WTC11 (cell line): ENCODE results near the gene CTSO. TPM values are rescaled to one million over a fixed set of nuclear protein-coding genes. Genes with fewer than 3 reads are reported as not detected.

ENCODE experiments used
- ATAC-seq: fragments of 200-7000 bp; cut with Tn5 transposase; 2 replicates; pipeline ENCODE4 v1.10.0; 2021; ENCODE audit warnings: mild to moderate bottlenecking, moderate library complexity
- CTCF ChIA-PET: fragments of 300-600 bp; sonication (Branson Sonifier 250); formaldehyde crosslinking; loops from one replicate; lab custom pipeline; 2021; ENCODE audit warnings: antibody characterized with exemption; lab: Charles Lee
- POLR2A ChIA-PET: fragments of 350-600 bp; sonication (Branson Sonifier 250); formaldehyde crosslinking; loops from one replicate; lab custom pipeline; 2021; ENCODE audit warnings: antibody characterized with exemption; lab: Charles Lee
- DNase-seq: peaks from one replicate; pipeline ENCODE4 v3.0.0; 2021; ENCODE audit warnings: low spot score
- H3K27ac Mint-ChIP-seq: 2 replicates; pipeline ENCODE4 v1.8.0; 2021; ENCODE audit warnings: mixed read lengths
- H3K27me3 Mint-ChIP-seq: 2 replicates; pipeline ENCODE4 v1.8.0; 2021; ENCODE audit warnings: low read depth, mild to moderate bottlenecking, moderate library complexity, mixed read lengths
- H3K36me3 Mint-ChIP-seq: 2 replicates; pipeline ENCODE4 v1.8.0; 2021; ENCODE audit warnings: mixed read lengths
- H3K4me1 Mint-ChIP-seq: 2 replicates; pipeline ENCODE4 v1.8.0; 2022; ENCODE audit warnings: mixed read lengths
- H3K4me3 Mint-ChIP-seq: 2 replicates; pipeline ENCODE4 v1.8.0; 2021; ENCODE audit warnings: mild to moderate bottlenecking, moderate library complexity, mixed read lengths
- H3K9me3 Mint-ChIP-seq: 2 replicates; pipeline ENCODE4 v1.8.0; 2021; ENCODE audit warnings: mixed read lengths
- ATF1 ChIP-seq: sonication (generic); formaldehyde crosslinking; IDR thresholded peaks from 2 replicates; pipeline ENCODE4 v1.8.1; 2023; ENCODE audit warnings: mild to moderate bottlenecking, moderate library complexity, missing genetic modification reagents
- CBFB ChIP-seq: sonication (generic); formaldehyde crosslinking; IDR thresholded peaks from 2 replicates; pipeline ENCODE4 v1.8.1; 2022; ENCODE audit warnings: mild to moderate bottlenecking, low read depth, missing genetic modification reagents
- CDX4 ChIP-seq: fragments of 250-450 bp; sonication (Bioruptor Pico); IDR thresholded peaks from 2 replicates; pipeline ENCODE4 v1.9.0; 2021; ENCODE audit warnings: moderate library complexity, mild to moderate bottlenecking, inconsistent platforms, borderline replicate concordance
- CREM ChIP-seq: sonication (generic); formaldehyde crosslinking; IDR thresholded peaks from 2 replicates; pipeline ENCODE4 v1.8.1; 2022; ENCODE audit warnings: mild to moderate bottlenecking, missing genetic modification reagents, moderate library complexity
- ELF4 ChIP-seq: sonication (generic); formaldehyde crosslinking; IDR thresholded peaks from 2 replicates; pipeline ENCODE4 v1.8.1; 2022; ENCODE audit warnings: low read depth, mild to moderate bottlenecking, moderate library complexity, missing genetic modification reagents
- FOXJ3 ChIP-seq: sonication (generic); formaldehyde crosslinking; IDR thresholded peaks from 2 replicates; pipeline ENCODE4 v1.9.0; 2021; ENCODE audit warnings: missing genetic modification reagents, mild to moderate bottlenecking, borderline replicate concordance
- FOXP1 ChIP-seq: sonication (generic); formaldehyde crosslinking; IDR thresholded peaks from 2 replicates; pipeline ENCODE4 v1.8.0; 2022; ENCODE audit warnings: missing genetic modification reagents, mild to moderate bottlenecking, moderate library complexity, borderline replicate concordance
- HMGXB4 ChIP-seq: sonication (generic); formaldehyde crosslinking; IDR thresholded peaks from 2 replicates; pipeline ENCODE4 v1.8.1; 2023; ENCODE audit warnings: mild to moderate bottlenecking, moderate library complexity, missing genetic modification reagents
- IRF1 ChIP-seq: sonication (generic); formaldehyde crosslinking; IDR thresholded peaks from 2 replicates; pipeline ENCODE4 v1.8.0; 2023; ENCODE audit warnings: missing genetic modification reagents
- JUN ChIP-seq: sonication (generic); formaldehyde crosslinking; IDR thresholded peaks from 2 replicates; pipeline ENCODE4 v1.8.0; 2023; ENCODE audit warnings: mild to moderate bottlenecking, missing genetic modification reagents
- NFATC4 ChIP-seq: fragments of 250-450 bp; sonication (Bioruptor Pico); IDR thresholded peaks from 2 replicates; pipeline ENCODE4 v1.9.0; 2021; ENCODE audit warnings: mild to moderate bottlenecking
- NFE2L1 ChIP-seq: sonication (generic); formaldehyde crosslinking; IDR thresholded peaks from 2 replicates; pipeline ENCODE4 v1.8.1; 2023; ENCODE audit warnings: missing genetic modification reagents
- NR3C1 ChIP-seq: sonication (generic); formaldehyde crosslinking; conservative IDR thresholded peaks from 2 replicates; pipeline ENCODE4 v1.8.1; 2023; ENCODE audit warnings: low read depth, mild to moderate bottlenecking, missing genetic modification reagents
- RORB ChIP-seq: fragments of 250-450 bp; sonication (Bioruptor Pico); IDR thresholded peaks from 2 replicates; pipeline ENCODE4 v1.9.0; 2021; ENCODE audit warnings: mild to moderate bottlenecking
- SP1 ChIP-seq: sonication (generic); formaldehyde crosslinking; conservative IDR thresholded peaks from 2 replicates; pipeline ENCODE4 v1.8.1; 2022; ENCODE audit warnings: missing genetic modification reagents
- STAT6 ChIP-seq: sonication (generic); formaldehyde crosslinking; conservative IDR thresholded peaks from 2 replicates; pipeline ENCODE4 v1.8.1; 2023; ENCODE audit warnings: mild to moderate bottlenecking, low read depth, missing genetic modification reagents, moderate library complexity
- TCF7 ChIP-seq: sonication (generic); formaldehyde crosslinking; IDR thresholded peaks from 2 replicates; pipeline ENCODE4 v1.8.0; 2022; ENCODE audit warnings: mild to moderate bottlenecking, low read depth, missing genetic modification reagents, moderate library complexity
- TP53 ChIP-seq: sonication (generic); formaldehyde crosslinking; IDR thresholded peaks from 2 replicates; pipeline ENCODE4 v1.8.1; 2023; ENCODE audit warnings: mild to moderate bottlenecking, missing genetic modification reagents
- USF2 ChIP-seq: sonication (generic); formaldehyde crosslinking; IDR thresholded peaks from 2 replicates; pipeline ENCODE4 v1.8.1; 2023; ENCODE audit warnings: mild to moderate bottlenecking, missing genetic modification reagents, moderate library complexity
- ZNF232 ChIP-seq: sonication (generic); formaldehyde crosslinking; IDR thresholded peaks from 2 replicates; pipeline ENCODE4 v1.8.0; 2022; ENCODE audit warnings: mild to moderate bottlenecking, missing genetic modification reagents
- ZNF396 ChIP-seq: fragments of 250-450 bp; sonication (Bioruptor Pico); IDR thresholded peaks from 2 replicates; pipeline ENCODE4 v1.8.0; 2021; ENCODE audit warnings: mild to moderate bottlenecking, moderate library complexity, borderline replicate concordance
- ZNF423 ChIP-seq: fragments of 250-450 bp; sonication (Bioruptor Pico); IDR thresholded peaks from 2 replicates; pipeline ENCODE4 v2.1.2; 2022; ENCODE audit warnings: mild to moderate bottlenecking, moderate library complexity
- total RNA-seq: library from RNA; stranded (reverse); gene quantifications from 3 replicates; pipeline ENCODE4 v1.2.3, GENCODE V29; 2021

The CTSO gene
- total RNA-seq, 1 experiment from 2014 or later = 1.2 TPM

GRCh38 chr4:155956461-155956860 is 2.8 kb upstream of the CTSO start (continued):
- no peak for TF ChIP-seq SP1
- TF ChIP-seq TCF7 = no peak
- TF ChIP-seq NFATC4 (CRISPR knock-in tag) = no peak
- no peak for TF ChIP-seq NFE2L1 (CRISPR knock-in tag)
- TF ChIP-seq HMGXB4 (CRISPR knock-in tag) = no peak
- TF ChIP-seq ELF4 (CRISPR knock-in tag) = no peak
- no peak for TF ChIP-seq ZNF423 (CRISPR knock-in tag)
- TF ChIP-seq CDX4 = no peak
- TF ChIP-seq CBFB = no peak
- TF ChIP-seq ZNF396 (CRISPR knock-in tag) = no peak

- H3K9me3 Mint-ChIP-seq = peaks cover 9% of the 10 kb centered on the region
- TF ChIP-seq JUN (CRISPR knock-in tag) (no peak), TP53 (CRISPR knock-in tag) (no peak), NFATC4 (CRISPR knock-in tag) (no peak), NFE2L1 (CRISPR knock-in tag) (no peak), ATF1 (CRISPR knock-in tag) (no peak), CBFB (no peak), CREM (CRISPR knock-in tag) (no peak), RORB (CRISPR knock-in tag) (no peak), TCF7 (no peak), CDX4 (no peak), NR3C1 (no peak), ZNF232 (CRISPR knock-in tag) (no peak), IRF1 (no peak), STAT6 (no peak), ZNF396 (CRISPR knock-in tag) (no peak), FOXJ3 (CRISPR knock-in tag) (no peak), FOXP1 (CRISPR knock-in tag) (no peak), USF2 (CRISPR knock-in tag) (no peak)
- TF ChIP-seq, all 79 proteins: peak for 0
These were observed 1.3 kb upstream of the CTSO start for GRCh38 chr4:155954939-155955338.

More at GRCh38 chr4:155954939-155955338, 1.3 kb upstream of the CTSO start:
- no peak overlapping the region for H3K27ac Mint-ChIP-seq
- POLR2A ChIA-PET = no interaction called here
- 0 out of 2 replicates have a peak, but pooled peaks cover 3% of the 10 kb centered on the region for H3K36me3 Mint-ChIP-seq
- no peak overlapping the region for H3K4me3 Mint-ChIP-seq
- peaks cover 6% of the 10 kb centered on the region; the same call in 1 of the 2 replicates for H3K4me1 Mint-ChIP-seq
- CTCF ChIA-PET = no interaction called here
- DNase-seq = no peak
- ATAC-seq = no peak
- peaks cover 7% of the 10 kb centered on the region for H3K27me3 Mint-ChIP-seq
